ENCODE results near the gene RIMBP2. TPM values are rescaled to one million over a fixed set of nuclear protein-coding genes. Genes with fewer than 3 reads are reported as not detected.
A peak's percentile ranks its signal among the peaks of the same experiment; 100 is the strongest.

The RIMBP2 gene
- total RNA-seq, 1 donor from 2014 or later = not detected

GRCh38 chr12:130474599-130475269 is 241.4 kb downstream of the RIMBP2 start:
- DNase-seq (ENCODE audit: low spot score) (no peak), ATAC-seq (no peak)

- ATAC-seq = no peak
- DNase-seq (ENCODE audit: low spot score) = no peak
Measured at GRCh38 chr12:130473266-130473665, 242.8 kb downstream of the RIMBP2 start.

DNA sequence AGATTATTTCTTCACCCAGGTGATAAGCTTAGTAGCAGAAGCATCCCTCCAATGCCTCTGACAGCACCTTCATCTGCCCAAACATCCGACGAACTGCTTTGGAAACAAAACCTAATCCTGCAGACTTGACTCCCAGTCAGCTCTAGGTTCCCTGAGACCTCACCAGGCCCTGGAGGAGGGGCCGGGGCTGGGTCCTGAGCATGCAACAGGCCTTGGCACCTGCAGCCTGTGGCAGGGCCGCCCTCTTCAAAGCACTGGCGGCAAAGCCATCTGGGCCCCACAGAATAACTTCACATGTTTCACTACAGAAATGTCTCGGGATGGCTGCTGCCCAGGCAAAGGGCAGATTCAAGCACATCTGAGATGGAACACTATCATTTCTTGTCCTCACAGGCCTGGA is 245.1 kb downstream of the RIMBP2 start:
- DNase-seq (ENCODE audit: low spot score) (no peak), ATAC-seq (no peak)

DNA sequence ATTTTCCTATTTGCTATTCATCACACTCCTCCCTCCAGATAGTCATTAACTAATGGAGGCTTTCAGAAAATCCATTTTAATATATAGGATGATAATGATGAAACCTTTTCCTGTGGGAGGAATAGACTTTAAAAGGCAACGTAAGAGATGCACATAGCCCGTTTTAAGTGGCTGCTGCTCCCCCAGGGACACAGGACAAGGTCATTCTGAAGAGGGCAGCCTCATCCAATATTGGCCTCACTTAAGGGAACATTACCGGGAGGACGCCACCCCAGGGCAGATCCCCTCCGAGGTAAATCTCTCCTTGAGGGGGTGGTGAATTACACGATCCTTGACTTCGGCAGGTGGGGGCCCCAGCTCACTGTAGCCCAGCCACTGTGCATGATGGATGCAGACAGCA is 246.5 kb downstream of the RIMBP2 start:
- DNase-seq (ENCODE audit: low spot score) (no peak), ATAC-seq (no peak)

- ATAC-seq (no peak), DNase-seq (ENCODE audit: low spot score) (no peak)
Measured at GRCh38 chr12:130468700-130469245, 247.3 kb downstream of the RIMBP2 start.

DNA sequence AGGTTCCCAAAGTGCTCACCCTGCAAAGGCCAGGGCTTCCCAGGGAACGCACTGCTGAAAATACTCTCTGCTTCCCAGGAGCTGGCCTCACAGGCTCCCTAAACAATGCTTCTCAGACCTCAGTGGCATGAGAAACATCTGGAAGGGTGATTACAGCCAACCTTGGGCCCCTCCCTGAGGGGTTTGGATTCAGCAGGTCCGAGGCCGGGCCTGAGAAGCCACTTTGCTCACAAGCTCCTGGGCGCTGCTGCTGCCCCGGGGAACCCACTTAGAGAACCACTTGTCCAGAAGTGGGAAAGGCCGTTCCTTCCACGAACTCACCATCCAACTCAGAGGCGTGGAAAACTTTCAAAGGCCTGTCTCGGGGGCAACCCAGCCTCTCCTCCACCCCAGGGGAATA is 247.9 kb downstream of the RIMBP2 start:
- DNase-seq (ENCODE audit: low spot score) (no peak), ATAC-seq (no peak)

DNA sequence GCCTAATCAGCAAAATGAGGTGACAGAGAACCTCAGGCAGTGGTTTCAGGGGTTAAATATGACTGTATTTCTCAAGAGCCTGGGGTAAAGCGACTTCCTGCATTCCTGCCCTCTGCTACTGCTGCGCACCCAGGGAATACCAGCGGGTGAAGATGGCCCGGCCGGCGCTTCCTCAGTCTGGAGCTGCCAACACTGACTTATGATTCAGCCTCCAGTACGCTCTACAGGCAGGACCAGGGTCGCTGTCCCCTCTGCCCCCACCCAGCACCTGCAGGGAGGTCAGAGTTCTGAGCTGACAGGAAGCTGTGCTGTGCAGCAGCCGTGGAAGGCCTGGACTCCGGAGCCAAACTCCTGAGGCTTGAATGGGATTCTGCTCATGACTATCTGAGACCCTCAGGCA is 250.5 kb downstream of the RIMBP2 start:
- DNase-seq (ENCODE audit: low spot score) (no peak), ATAC-seq (no peak)

GRCh38 chr12:130465046-130465445 is 251.1 kb downstream of the RIMBP2 start:
- no peak for ATAC-seq
- DNase-seq (ENCODE audit: low spot score) = no peak

DNA sequence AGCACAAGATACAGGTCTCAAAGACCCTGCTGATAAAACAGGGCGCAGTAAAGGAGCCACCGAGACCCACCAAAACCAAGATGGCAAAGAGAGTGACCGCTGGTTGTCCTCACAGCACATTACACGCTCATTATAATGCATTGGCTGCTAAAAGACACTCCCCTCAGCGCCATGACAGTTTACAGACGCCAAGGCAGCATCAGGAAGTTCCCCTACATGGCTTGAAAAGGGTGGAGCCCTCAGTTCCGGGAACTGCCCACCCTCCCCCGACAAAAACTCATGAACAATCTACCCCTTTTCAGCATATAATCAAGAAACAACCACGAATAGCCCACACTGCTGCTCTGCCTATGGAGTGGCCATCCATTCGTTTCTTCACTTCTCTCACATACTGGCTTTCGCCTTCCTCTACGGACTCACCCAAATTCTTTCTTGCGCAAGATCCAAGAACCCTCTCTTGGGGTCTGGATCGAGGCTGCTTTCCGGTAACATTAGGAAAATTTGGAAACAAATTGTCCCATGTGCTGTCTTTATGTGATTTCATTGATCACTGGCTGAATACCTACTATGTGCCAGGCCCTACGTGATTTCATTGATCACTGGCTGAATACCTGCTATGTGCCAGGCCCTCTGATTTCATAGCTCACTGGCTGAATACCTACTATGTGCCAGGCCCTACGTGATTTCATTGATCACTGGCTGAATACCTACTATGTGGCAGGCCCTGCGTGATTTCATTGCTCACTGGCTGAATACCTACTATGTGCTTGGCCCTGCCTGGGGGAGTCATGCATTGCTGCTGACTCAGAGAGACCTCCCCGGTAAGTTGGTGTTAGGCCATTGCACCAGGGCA is 252.1 kb downstream of the RIMBP2 start:
- DNase-seq (ENCODE audit: low spot score) (no peak), ATAC-seq (no peak)

DNA sequence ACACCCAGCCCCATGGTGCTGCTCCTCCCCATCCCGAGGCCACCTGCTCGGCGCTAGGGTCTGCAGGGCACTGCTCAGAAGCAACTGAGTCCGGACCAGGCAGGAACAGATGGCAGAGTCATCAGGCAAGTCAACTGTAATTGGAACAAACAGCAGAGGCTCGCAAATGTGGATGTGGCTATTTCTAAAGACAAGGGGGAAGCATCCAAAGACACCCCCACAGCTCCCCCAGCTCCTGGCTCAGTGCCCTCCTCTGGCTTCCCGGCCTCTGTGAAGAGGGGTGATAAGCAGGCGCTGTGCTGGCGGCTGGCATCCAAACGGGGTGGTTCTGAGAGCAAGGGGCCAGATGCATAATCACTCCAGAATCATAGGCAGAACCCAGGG is 252.8 kb downstream of the RIMBP2 start:
- DNase-seq (ENCODE audit: low spot score) (no peak), ATAC-seq (no peak)

GRCh38 chr12:130462558-130463274 is 253.4 kb downstream of the RIMBP2 start:
- DNase-seq (ENCODE audit: low spot score) = no peak
- no peak for ATAC-seq

DNA sequence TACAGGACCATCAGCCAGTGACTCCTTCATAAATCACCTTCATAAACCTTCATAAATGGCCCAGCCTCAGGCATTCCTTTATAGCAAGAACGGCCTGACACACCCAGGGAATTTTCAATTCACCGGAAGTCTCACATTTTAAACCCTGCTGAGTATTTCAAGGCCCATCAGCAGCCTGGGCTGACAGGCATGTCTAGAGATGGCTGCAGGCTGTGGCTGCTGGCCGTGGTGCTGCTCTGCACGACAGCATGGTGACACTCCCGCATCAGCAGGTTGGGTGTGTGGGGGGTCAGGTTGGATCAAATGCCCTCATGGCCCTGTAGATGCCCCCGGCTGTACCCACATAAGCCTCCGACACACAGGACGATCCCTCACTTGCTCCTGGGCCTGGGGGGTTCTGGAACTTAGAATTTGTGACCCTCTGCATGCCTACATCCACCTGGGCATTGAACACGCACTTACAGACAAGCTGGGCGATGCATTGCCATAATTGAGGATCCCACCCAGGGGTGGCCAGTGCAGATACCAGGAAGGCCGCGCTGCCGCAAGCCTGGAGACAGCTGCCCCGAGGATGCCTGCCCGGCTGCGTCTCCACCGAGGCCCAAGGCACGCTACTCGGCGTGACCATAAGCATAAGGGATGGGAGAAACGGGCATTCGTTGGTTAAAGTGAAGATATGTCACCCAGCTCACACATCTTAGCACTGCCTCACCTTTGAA is 254.1 kb downstream of the RIMBP2 start:
- DNase-seq (ENCODE audit: low spot score) = no peak

DNA sequence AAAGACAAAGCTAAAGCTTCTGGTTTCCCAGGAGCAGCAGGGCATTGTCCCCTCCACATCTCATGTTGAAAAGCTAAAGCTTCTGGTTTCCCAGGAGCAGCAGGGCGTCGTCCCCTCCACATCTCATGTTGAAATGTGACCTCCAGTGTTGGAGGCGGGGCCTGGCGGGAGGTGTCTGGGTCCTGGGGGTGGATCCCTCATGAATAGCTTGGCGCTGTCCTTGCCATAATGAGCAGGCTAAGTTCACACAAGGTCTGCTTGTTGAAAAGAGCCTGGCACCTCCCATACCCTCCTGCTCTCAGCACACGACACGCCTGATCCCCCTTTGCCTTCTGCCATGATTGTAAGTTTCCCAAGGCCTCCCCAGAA is 254.7 kb downstream of the RIMBP2 start:
- DNase-seq (ENCODE audit: low spot score) = no peak
- no peak for ATAC-seq

More for the DNA sequence above, 254.1 kb downstream of the RIMBP2 start:
- ATAC-seq = no peak

- ATAC-seq (no peak), DNase-seq (ENCODE audit: low spot score) (no peak)
Measured at GRCh38 chr12:130460611-130461446, 255.3 kb downstream of the RIMBP2 start.

DNA sequence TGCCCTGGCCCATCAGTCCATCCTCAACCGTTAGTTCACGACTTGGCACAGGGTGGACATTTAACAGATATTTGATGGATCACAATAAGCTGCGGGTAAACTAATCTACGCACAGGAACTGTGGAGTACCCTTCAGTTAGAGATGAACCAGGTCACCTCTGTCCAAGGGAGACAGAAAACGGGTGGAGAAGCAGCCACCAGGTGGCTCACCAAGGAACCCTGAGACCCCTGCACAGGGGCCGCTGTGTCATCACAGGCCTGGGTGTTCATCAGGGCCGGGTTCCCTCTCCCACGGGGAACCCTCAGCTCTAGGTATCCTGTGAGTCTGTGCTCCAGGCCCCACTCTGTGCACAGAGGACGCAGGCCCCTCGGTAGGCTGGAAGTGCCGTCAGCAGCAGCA is 256.2 kb downstream of the RIMBP2 start:
- ATAC-seq (no peak), DNase-seq (ENCODE audit: low spot score) (no peak)

DNA sequence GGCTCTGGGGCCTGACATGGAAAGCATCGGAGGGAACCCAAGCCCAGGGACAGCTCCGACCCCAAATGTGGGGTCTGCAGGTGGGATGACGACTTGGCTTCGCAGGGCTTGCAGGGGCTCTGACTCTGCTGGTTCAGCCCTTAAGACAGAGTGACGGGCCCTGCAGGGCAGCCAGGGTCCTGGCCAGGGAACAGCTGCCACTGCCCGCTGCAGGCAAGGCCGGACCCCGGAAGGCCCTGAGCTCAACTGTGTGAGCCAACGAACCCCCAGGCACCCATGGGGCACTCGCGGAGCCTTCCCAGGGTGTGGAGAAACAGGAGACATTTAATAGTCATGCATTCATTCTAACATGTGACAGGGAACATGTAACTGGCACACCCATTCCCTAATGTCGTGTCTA is 257.8 kb downstream of the RIMBP2 start:
- ATAC-seq (no peak), DNase-seq (ENCODE audit: low spot score) (no peak)

DNA sequence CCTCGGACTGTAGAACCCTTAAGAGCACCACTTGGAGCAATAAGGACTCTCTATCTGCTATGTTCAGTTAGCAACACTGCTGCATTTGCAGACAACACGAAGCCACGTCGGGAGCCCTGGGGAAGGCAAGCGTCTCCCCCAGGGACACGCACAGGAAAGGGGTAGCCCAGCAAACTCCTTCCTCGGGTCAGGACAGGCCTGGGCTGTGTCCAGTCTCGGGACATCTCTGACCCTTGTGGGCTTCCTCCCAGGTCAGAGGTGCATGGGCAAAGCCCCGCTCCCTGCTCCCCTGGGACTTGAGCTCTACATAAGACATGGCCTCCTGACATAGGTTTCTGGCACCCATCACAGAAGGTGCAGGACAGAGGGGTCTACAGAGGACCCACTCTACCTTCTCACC is 258.9 kb downstream of the RIMBP2 start:
- ATAC-seq = no peak
- no peak for DNase-seq (ENCODE audit: low spot score)

DNA sequence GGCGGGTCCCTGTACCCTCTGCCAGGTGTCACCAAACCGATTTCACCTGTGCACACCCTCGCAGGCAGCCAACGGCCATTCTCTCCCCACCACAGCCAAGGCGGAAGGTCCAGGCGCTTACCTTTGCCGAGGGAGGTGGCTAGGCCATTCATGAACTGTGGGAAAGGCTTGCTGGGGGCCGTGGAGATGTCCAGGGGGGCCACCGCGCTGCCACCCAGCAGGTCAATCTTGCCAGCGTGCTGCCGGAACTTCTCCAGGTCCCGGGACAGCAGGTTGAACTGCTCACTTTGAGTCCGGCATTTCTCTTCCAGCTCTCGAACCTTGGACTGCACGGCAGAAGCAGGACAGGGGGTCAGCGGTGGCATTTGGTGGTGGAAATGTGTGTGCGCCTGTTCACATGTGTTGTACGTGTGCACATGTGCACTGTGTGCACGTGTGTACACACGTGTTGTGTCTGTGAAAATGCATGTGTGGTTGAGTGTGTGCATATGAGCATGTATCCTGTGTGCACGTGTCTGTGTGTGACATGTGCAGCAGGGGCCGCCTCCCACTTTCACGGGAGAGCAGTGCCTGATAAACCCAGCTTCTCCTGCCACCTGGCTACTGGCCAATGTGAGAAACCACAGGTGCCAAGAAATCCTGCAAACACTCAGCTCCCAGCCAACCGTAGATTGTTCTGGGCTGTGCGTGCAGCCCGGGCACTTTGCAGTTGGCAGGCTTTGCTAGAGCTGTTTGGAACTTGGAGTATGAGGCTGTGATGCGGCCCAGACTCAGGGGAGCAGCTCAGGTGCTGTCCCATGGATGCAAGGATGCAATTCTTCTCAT is 259.5 kb downstream of the RIMBP2 start:
- DNase-seq (ENCODE audit: low spot score) = peak; percentile 57
- peak; percentile 72 for ATAC-seq

GRCh38 chr12:130455161-130455560 is 260.9 kb downstream of the RIMBP2 start:
- no peak for DNase-seq (ENCODE audit: low spot score)
- ATAC-seq = no peak

All from left lobe of liver (tissue), 2 donors.